Tibial nerve (tissue), 4 donors: ENCODE results near the gene SF1. TPM values are rescaled to one million over a fixed set of nuclear protein-coding genes. Genes with fewer than 3 reads are reported as not detected.

Experiments used
- DNase-seq, 2 donors: peaks; one replicate each; pipeline ENCODE4 v3.0.0-alpha.2; 2019; ENCODE audit warnings: low spot score in 2 of 2
- H3K27ac ChIP-seq, 4 donors: fragments of 200-600 bp; sonication (generic) in 3 of 4; one replicate each; pipeline ENCODE4 v1.5.1; 2017 to 2019; ENCODE audit warnings: mild to moderate bottlenecking in 1 of 4
- H3K27me3 ChIP-seq, 2 donors: fragments of 200-600 bp; sonication (generic) in 1 of 2; one replicate each; pipeline versions ENCODE4 v1.5.1 to v1.6.0; 2017 to 2019
- H3K36me3 ChIP-seq, 3 donors: fragments of 200-600 bp; sonication (generic); one replicate each; pipeline ENCODE4 v1.5.1; 2018 to 2019
- H3K4me1 ChIP-seq, 4 donors: fragments of 200-600 bp; sonication (generic) in 3 of 4; one replicate each; pipeline ENCODE4 v1.5.1; 2017 to 2019
- H3K4me3 ChIP-seq, 4 donors: fragments of 200-600 bp; sonication (generic) in 3 of 4; one replicate each; pipeline ENCODE4 v1.5.1; 2017 to 2019; ENCODE audit warnings: mild to moderate bottlenecking in 1 of 4, moderate library complexity in 1 of 4
- H3K9me3 ChIP-seq, 4 donors: fragments of 200-600 bp; sonication (generic) in 3 of 4; one replicate each; pipeline ENCODE4 v1.5.1; 2017 to 2019
- CTCF ChIP-seq, 5 experiments: fragments of 200-600 bp in 3 of 5; fragments of 450-650 bp in 2 of 5; sonication (generic) in 3 of 5; IDR thresholded peaks; one replicate each; pipeline ENCODE4 v1.5.1; 2016 to 2019; ENCODE audit warnings: antibody characterized with exemption in 5 of 5, mild to moderate bottlenecking in 3 of 5, moderate library complexity in 2 of 5
- EP300 ChIP-seq, 2 donors: sonication (generic); formaldehyde crosslinking; IDR thresholded peaks; one replicate each; pipeline ENCODE4 v1.6.1; 2017; ENCODE audit warnings: antibody characterized with exemption in 2 of 2, mild to moderate bottlenecking in 1 of 2
- POLR2A ChIP-seq, 2 donors: fragments of 450-650 bp; IDR thresholded peaks; one replicate each; pipeline ENCODE4 v1.6.1; 2017; ENCODE audit warnings: antibody characterized with exemption in 2 of 2, mild to moderate bottlenecking in 2 of 2, moderate library complexity in 2 of 2
- WGBS, 2 donors: methylation state at CpG; one replicate each; pipeline ENCODE4 v1.1.5; 2018; 5-methylcytosine and 5-hydroxymethylcytosine counted together
- total RNA-seq, 4 donors: library from RNA; depleted of rRNA; stranded (reverse); fragments of >200 nt; gene quantifications; one replicate each; pipeline ENCODE4 v1.1.0, GENCODE V29; 2016

SF1 gene
- total RNA-seq, 4 donors from 2014 or later = 368 to 416 (median 372) TPM

GRCh38 chr11:64741375-64742086, 36.8 kb downstream of the SF1 start:
- no peak for DNase-seq
- Histone ChIP-seq H3K4me3 (peak overlapping the region; percentile 35 to 72 (median 56)), H3K9me3 (no peaks in the 10 kb centered on the region), H3K27me3 (peaks cover 0 to 37% of the 10 kb centered on the region in 2 donors), H3K36me3 (peaks cover 0 to 15% (median 4%) of the 10 kb centered on the region in 3 donors), H3K4me1 (peaks cover 0 to 52% (median 34%) of the 10 kb centered on the region in 4 donors), H3K27ac (peak overlapping the region in 3 of 4 donors; percentile 45 to 88 (median 85))
- WGBS, 2 donors = 44 to 50% methylated on average over 23 to 24 of the region's 24 CpGs
- TF ChIP-seq EP300 (IDR thresholded peaks at IDR 0.05) = no peak
- no peak for TF ChIP-seq CTCF (IDR thresholded peaks at IDR 0.05)
- TF ChIP-seq POLR2A (IDR thresholded peaks at IDR 0.05) = no peak

GRCh38 chr11:64739871-64740270, 38.5 kb downstream of the SF1 start:
- Histone ChIP-seq H3K9me3 (no peaks in the 10 kb centered on the region), H3K4me1 (peaks cover 0 to 36% (median 21%) of the 10 kb centered on the region in 4 donors), H3K27me3 (peaks cover 0 to 30% of the 10 kb centered on the region in 2 donors), H3K36me3 (peaks cover 0 to 25% (median 7%) of the 10 kb centered on the region in 3 donors), H3K4me3 (no peak overlapping the region), H3K27ac (no peak overlapping the region)
- DNase-seq = no peak
- TF ChIP-seq CTCF (IDR thresholded peaks at IDR 0.05) = no peak
- no peak for TF ChIP-seq EP300 (IDR thresholded peaks at IDR 0.05)
- no peak for TF ChIP-seq POLR2A (IDR thresholded peaks at IDR 0.05)
- whole genome bisulfite sequencing, 2 donors = 83 to 93% methylated on average over 12 of the region's 12 CpGs

- DNase-seq = no peak
- WGBS, 2 donors = 90 to 92% methylated on average over 12 to 15 of the region's 15 CpGs
- Histone ChIP-seq H3K4me1 (peaks cover 0 to 6% (median under 1%) of the 10 kb centered on the region in 4 donors), H3K27me3 (peaks cover 0 to 3% of the 10 kb centered on the region in 2 donors), H3K27ac (no peak overlapping the region), H3K9me3 (no peaks in the 10 kb centered on the region), H3K4me3 (no peak overlapping the region), H3K36me3 (peaks cover 0 to 29% (median 7%) of the 10 kb centered on the region in 3 donors)
- no peak for TF ChIP-seq CTCF (IDR thresholded peaks at IDR 0.05)
- TF ChIP-seq POLR2A (IDR thresholded peaks at IDR 0.05) = no peak
- no peak for TF ChIP-seq EP300 (IDR thresholded peaks at IDR 0.05)
Observed at GRCh38 chr11:64736654-64737053, 41.7 kb downstream of the SF1 start.

- no peak for DNase-seq
- 74 to 77% methylated on average over 9 of the region's 9 CpGs for WGBS, 2 donors
- peaks cover 0 to 31% (median 7%) of the 10 kb centered on the region in 3 donors for H3K36me3 ChIP-seq
Observed at GRCh38 chr11:64735725-64736259, 42.5 kb downstream of the SF1 start.

More at GRCh38 chr11:64735725-64736259, 42.5 kb downstream of the SF1 start:
- TF ChIP-seq CTCF (IDR thresholded peaks at IDR 0.05) = no peak
- TF ChIP-seq POLR2A (IDR thresholded peaks at IDR 0.05) = no peak
- TF ChIP-seq EP300 (IDR thresholded peaks at IDR 0.05) = no peak
- H3K27me3 ChIP-seq = no peaks in the 10 kb centered on the region
- H3K9me3 ChIP-seq = no peaks in the 10 kb centered on the region
- H3K27ac ChIP-seq = no peak overlapping the region
- no peak overlapping the region for H3K4me3 ChIP-seq
- H3K4me1 ChIP-seq = no peaks in the 10 kb centered on the region
